Panc1 (cell line): ENCODE measurements around the gene COL1A1. TPM values are rescaled to one million over a fixed set of nuclear protein-coding genes. Genes with fewer than 3 reads are reported as not detected.

Source experiments
- ATAC-seq: fragments of 200-7000 bp; cut with Tn5 transposase; 2 replicates; pipeline ENCODE4 v1.9.1; 2020; ENCODE audit warnings: mild to moderate bottlenecking, moderate library complexity
- BruUV-seq: library from RNA; stranded (reverse); fragments of 400-500 nt; replicated peaks from 2 replicates; lab custom pipeline; 2021; lab: Mats Ljungman, UMichigan
- CTCF ChIA-PET: fragments of 300-600 bp; sonication (Branson Sonifier 250); formaldehyde crosslinking; loops from one replicate; lab custom pipeline; 2022; ENCODE audit warnings: antibody characterized with exemption; lab: Charles Lee
- POLR2A ChIA-PET: fragments of 300-600 bp; sonication (Branson Sonifier 250); formaldehyde crosslinking; loops from one replicate; lab custom pipeline; 2022; ENCODE audit warnings: antibody characterized with exemption; lab: Charles Lee
- DNase-seq: peaks from one replicate; pipeline ENCODE4 v3.0.0-alpha.2; 2010; ENCODE audit warnings: low read depth, low spot score
- H3K27ac ChIP-seq: 2 replicates; pipeline ENCODE4 v1.5.1; 2011; ENCODE audit warnings: mild to moderate bottlenecking, low read length, inconsistent platforms
- H3K27me3 ChIP-seq: fragments of 200-500 bp; sonication (Bioruptor generic); 2 replicates; pipeline ENCODE4 v1.6.0; 2014; ENCODE audit warnings: low read length, inconsistent platforms; ENCODE audit not compliant: control insufficient read depth, insufficient read depth
- H3K36me3 ChIP-seq: fragments of 200-500 bp; sonication (Bioruptor generic); 2 replicates; pipeline ENCODE4 v1.5.1; 2014; ENCODE audit warnings: inconsistent platforms, mild to moderate bottlenecking, low read length, moderate library complexity; ENCODE audit not compliant: control insufficient read depth, insufficient read depth
- H3K4me1 ChIP-seq: 2 replicates; pipeline ENCODE4 v1.5.1; 2011; ENCODE audit warnings: inconsistent platforms, mild to moderate bottlenecking, low read length, moderate library complexity; ENCODE audit not compliant: control insufficient read depth, insufficient read depth
- H3K4me3 ChIP-seq, 2 experiments: 2 replicates each; pipeline ENCODE4 v1.5.1; 2011 to 2012; ENCODE audit warnings: low read depth in 2 of 2, low read length in 2 of 2, mild to moderate bottlenecking in 2 of 2, inconsistent platforms in 1 of 2, moderate library complexity in 1 of 2
- H3K9me3 ChIP-seq: fragments of 200-500 bp; sonication (Bioruptor generic); 2 replicates; pipeline ENCODE4 v1.5.1; 2014; ENCODE audit warnings: low read depth, mild to moderate bottlenecking, inconsistent platforms, low read length, moderate library complexity; ENCODE audit not compliant: control insufficient read depth, insufficient read depth
- POLR2AphosphoS5 ChIP-seq: IDR thresholded peaks from 2 replicates; pipeline ENCODE4 v1.6.1; 2012; ENCODE audit warnings: mild to moderate bottlenecking, low read depth, low read length, moderate library complexity
- SIN3A ChIP-seq: IDR thresholded peaks from 2 replicates; pipeline ENCODE4 v1.6.1; 2012; ENCODE audit warnings: low read depth, mild to moderate bottlenecking, low read length, moderate library complexity, borderline replicate concordance; ENCODE audit not compliant: insufficient read depth
- TCF7L2 ChIP-seq: IDR thresholded peaks from 2 replicates; pipeline ENCODE4 v1.6.1; 2011; ENCODE audit warnings: mild to moderate bottlenecking, low read depth, low read length, inconsistent platforms
- in situ Hi-C: cut with HindIII; loops from 2 replicates; pipeline ENCODE4 v1.10.0; 2016; ENCODE audit warnings: low sequenced_read_pairs, low pct_unique_long_range_greater_than_20kb
- intact Hi-C: fragments of 100-400 bp; cut with micrococcal nuclease; formaldehyde crosslinking; loops from one replicate; pipeline ENCODE4 v1.10.0; 2022; ENCODE audit not compliant: unreplicated experiment
- total RNA-seq: library from RNA; stranded (reverse); gene quantifications from one replicate; pipeline ENCODE4 v1.2.1, GENCODE V29; 2021; ENCODE audit not compliant: unreplicated experiment
- TF ChIP-seq, protein P1 (sequence below): fragments of 450-650 bp; IDR thresholded peaks from 2 replicates; pipeline ENCODE4 v1.5.1; 2017; ENCODE audit warnings: mild to moderate bottlenecking
- TF ChIP-seq, protein P2 (sequence below), 2 experiments: IDR thresholded peaks; 2 replicates each; pipeline ENCODE4 v1.6.1; 2011 to 2012; ENCODE audit warnings: low read depth in 2 of 2, control low read depth in 1 of 2, low read length in 1 of 2, mild to moderate bottlenecking in 1 of 2, moderate library complexity in 1 of 2; ENCODE audit not compliant: insufficient read depth in 1 of 2

The COL1A1 gene
- total RNA-seq, 1 experiment from 2014 or later, result 52.7 TPM

DNA sequence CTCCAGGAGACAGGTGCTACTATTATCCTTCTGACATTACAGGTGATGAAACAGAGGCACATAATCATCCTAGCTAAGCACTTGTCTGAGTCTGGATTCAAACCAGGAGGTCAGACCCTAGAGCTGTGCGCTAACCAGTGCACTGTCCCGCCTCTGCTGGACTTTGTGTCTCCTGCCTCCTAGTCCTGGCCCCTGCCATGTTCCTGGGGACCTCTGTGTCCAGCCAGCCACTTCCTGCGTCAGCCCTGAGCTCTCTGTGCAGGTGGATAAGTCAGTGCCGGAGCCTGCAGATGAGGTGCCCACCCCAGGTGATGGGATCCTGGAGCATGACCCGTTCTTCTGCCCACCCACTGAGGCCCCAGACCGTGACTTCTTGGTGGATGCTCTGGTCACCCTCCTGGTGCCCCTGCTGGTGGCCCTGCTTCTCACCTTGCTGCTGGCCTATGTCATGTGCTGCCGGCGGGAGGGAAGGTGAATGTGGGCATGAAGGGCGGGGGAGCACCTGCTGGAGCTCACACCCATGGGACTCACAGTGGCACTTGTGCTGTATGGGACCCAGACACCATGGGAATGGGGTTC is 31.5 kb downstream of the COL1A1 start:
- ATAC-seq, result peak; percentile 4; the same call in 1 of the 2 replicates
- H3K27me3 ChIP-seq, result no peaks in the 10 kb centered on the region
- ChIA-PET POLR2A (interaction anchor here (0.6 kb wide), 1 partner anchor 44 kb away, joined by 4 read pairs; no protein-coding TSS in a partner anchor), CTCF (interaction anchor here (0.6 to 2.3 kb wide), 21 partner anchors 8 to 303 kb away, joined by 3 to 21 read pairs (median 4); no protein-coding TSS in a partner anchor)
- in situ Hi-C loops, result no loop called here
- no peak for TF ChIP-seq POLR2AphosphoS5
- no peak for TF ChIP-seq SIN3A
- no peak for TF ChIP-seq TCF7L2
- TF ChIP-seq, protein P1, sequence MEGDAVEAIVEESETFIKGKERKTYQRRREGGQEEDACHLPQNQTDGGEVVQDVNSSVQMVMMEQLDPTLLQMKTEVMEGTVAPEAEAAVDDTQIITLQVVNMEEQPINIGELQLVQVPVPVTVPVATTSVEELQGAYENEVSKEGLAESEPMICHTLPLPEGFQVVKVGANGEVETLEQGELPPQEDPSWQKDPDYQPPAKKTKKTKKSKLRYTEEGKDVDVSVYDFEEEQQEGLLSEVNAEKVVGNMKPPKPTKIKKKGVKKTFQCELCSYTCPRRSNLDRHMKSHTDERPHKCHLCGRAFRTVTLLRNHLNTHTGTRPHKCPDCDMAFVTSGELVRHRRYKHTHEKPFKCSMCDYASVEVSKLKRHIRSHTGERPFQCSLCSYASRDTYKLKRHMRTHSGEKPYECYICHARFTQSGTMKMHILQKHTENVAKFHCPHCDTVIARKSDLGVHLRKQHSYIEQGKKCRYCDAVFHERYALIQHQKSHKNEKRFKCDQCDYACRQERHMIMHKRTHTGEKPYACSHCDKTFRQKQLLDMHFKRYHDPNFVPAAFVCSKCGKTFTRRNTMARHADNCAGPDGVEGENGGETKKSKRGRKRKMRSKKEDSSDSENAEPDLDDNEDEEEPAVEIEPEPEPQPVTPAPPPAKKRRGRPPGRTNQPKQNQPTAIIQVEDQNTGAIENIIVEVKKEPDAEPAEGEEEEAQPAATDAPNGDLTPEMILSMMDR, result no peak
- TF ChIP-seq, protein P2, sequence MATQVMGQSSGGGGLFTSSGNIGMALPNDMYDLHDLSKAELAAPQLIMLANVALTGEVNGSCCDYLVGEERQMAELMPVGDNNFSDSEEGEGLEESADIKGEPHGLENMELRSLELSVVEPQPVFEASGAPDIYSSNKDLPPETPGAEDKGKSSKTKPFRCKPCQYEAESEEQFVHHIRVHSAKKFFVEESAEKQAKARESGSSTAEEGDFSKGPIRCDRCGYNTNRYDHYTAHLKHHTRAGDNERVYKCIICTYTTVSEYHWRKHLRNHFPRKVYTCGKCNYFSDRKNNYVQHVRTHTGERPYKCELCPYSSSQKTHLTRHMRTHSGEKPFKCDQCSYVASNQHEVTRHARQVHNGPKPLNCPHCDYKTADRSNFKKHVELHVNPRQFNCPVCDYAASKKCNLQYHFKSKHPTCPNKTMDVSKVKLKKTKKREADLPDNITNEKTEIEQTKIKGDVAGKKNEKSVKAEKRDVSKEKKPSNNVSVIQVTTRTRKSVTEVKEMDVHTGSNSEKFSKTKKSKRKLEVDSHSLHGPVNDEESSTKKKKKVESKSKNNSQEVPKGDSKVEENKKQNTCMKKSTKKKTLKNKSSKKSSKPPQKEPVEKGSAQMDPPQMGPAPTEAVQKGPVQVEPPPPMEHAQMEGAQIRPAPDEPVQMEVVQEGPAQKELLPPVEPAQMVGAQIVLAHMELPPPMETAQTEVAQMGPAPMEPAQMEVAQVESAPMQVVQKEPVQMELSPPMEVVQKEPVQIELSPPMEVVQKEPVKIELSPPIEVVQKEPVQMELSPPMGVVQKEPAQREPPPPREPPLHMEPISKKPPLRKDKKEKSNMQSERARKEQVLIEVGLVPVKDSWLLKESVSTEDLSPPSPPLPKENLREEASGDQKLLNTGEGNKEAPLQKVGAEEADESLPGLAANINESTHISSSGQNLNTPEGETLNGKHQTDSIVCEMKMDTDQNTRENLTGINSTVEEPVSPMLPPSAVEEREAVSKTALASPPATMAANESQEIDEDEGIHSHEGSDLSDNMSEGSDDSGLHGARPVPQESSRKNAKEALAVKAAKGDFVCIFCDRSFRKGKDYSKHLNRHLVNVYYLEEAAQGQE (IDR thresholded peaks at IDR 0.05; ENCODE audit: insufficient read depth in 1 of 2, low read depth in 2 of 2, low read length in 1 of 2), result no peak
- H3K27ac ChIP-seq, result no peak overlapping the region
- H3K4me3 ChIP-seq, result no peak overlapping the region
- no peak for DNase-seq
- no peaks in the 10 kb centered on the region for H3K9me3 ChIP-seq
- intact Hi-C loops, result loop anchor here (1.0 kb wide), 1 partner anchor 28 kb away; no protein-coding TSS in a partner anchor
- no peaks in the 10 kb centered on the region for H3K36me3 ChIP-seq
- 0 out of 2 replicates have a peak, but pooled peaks cover 3% of the 10 kb centered on the region for H3K4me1 ChIP-seq
- no TSS peak for BruUV-seq

DNA sequence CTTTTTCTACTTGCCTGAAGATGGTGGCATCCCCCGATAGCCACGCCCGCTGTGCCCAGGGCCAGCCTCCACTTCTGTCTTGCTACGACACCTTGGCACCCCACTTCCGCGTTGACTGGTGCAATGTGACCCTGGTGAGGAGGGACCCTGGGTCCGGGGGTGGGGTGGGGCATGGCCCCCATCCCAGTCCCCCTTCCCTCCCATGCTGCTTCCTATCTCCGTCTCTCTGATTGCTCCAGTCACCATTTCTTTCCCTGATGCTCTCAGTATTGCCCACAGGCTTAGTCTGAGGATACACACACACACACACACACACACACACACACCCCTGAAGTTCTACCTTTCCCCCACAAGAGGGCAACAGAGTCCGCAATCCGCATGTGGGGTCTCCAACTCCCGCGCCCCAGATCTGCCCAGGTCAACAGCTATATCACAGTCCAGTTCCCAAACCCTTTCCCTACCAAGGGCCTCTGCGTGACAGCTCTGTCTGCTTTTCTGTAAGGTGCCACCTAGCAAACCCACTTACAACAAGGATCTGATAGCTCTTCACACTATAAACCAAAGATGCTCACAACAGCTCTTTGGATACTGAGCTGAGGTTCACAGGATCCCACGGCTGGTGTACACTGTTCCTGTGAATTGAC is 32.2 kb downstream of the COL1A1 start:
- Histone ChIP-seq H3K27ac (no peak overlapping the region), H3K36me3 (no peaks in the 10 kb centered on the region), H3K4me3 (no peak overlapping the region), H3K27me3 (no peaks in the 10 kb centered on the region), H3K4me1 (0 out of 2 replicates have a peak, but pooled peaks cover 3% of the 10 kb centered on the region), H3K9me3 (no peaks in the 10 kb centered on the region)
- intact Hi-C loops (loop anchor here (1.0 kb wide), 1 partner anchor 29 kb away; no protein-coding TSS in a partner anchor), in situ Hi-C loops (no loop called here)
- POLR2A ChIA-PET, result no interaction called here
- DNase-seq (peak; percentile 50), ATAC-seq (peak; percentile 66)
- CTCF ChIA-PET, result interaction anchor here (0.6 to 2.3 kb wide), 19 partner anchors 8 to 304 kb away, joined by 3 to 21 read pairs (median 5); no protein-coding TSS in a partner anchor
- TF ChIP-seq SIN3A, result no peak
- TF ChIP-seq, protein P2 (IDR thresholded peaks at IDR 0.05; ENCODE audit: insufficient read depth in 1 of 2, low read depth in 2 of 2, low read length in 1 of 2), result no peak
- no peak for TF ChIP-seq POLR2AphosphoS5
- TF ChIP-seq, protein P1, result peak; percentile 94
- no peak for TF ChIP-seq TCF7L2
- BruUV-seq, result no TSS peak
